Trophoblast cell (in vitro differentiated cells and primary cell): ENCODE results near the gene SIK2.

Experiments used
- DNase-seq, 2 donors: peaks; one replicate each; pipeline ENCODE4 v3.0.0-alpha.2; 2016
- H2AFZ ChIP-seq: 2 replicates; pipeline ENCODE4 v1.6.1; 2013; ENCODE audit warnings: low read length, moderate library complexity, mild to moderate bottlenecking; ENCODE audit not compliant: insufficient read depth, poor library complexity
- H2AK5ac ChIP-seq: 2 replicates; pipeline ENCODE4 v1.6.1; 2013; ENCODE audit warnings: mild to moderate bottlenecking, low read length
- H2BK120ac ChIP-seq: 2 replicates; pipeline ENCODE4 v1.6.1; 2013; ENCODE audit warnings: low read length, mild to moderate bottlenecking, moderate library complexity; ENCODE audit not compliant: insufficient read depth, poor library complexity
- H2BK12ac ChIP-seq: 2 replicates; pipeline ENCODE4 v1.6.1; 2013; ENCODE audit warnings: mild to moderate bottlenecking, low read length, moderate library complexity
- H2BK5ac ChIP-seq: 2 replicates; pipeline ENCODE4 v1.6.1; 2013; ENCODE audit warnings: low read length, low read depth, moderate library complexity, mild to moderate bottlenecking; ENCODE audit not compliant: poor library complexity
- H3K14ac ChIP-seq: 2 replicates; pipeline ENCODE4 v1.6.1; 2013; ENCODE audit warnings: mild to moderate bottlenecking, low read length
- H3K18ac ChIP-seq: 2 replicates; pipeline ENCODE4 v1.6.1; 2013; ENCODE audit warnings: mild to moderate bottlenecking, low read length
- H3K23ac ChIP-seq: 2 replicates; pipeline ENCODE4 v1.6.1; 2013; ENCODE audit warnings: low read length
- H3K27ac ChIP-seq: 2 replicates; pipeline ENCODE4 v1.5.1; 2013; ENCODE audit warnings: low read depth, mild to moderate bottlenecking, inconsistent platforms, low read length, moderate library complexity
- H3K27me3 ChIP-seq: 2 replicates; pipeline ENCODE4 v1.6.1; 2013; ENCODE audit warnings: inconsistent platforms, mild to moderate bottlenecking, low read length, moderate library complexity; ENCODE audit not compliant: insufficient read depth
- H3K36me3 ChIP-seq, 2 experiments: 1 replicate in 1 of 2; 2 replicates in 1 of 2; pipeline ENCODE4 v1.6.1; 2013; ENCODE audit warnings: low read length in 2 of 2, mild to moderate bottlenecking in 2 of 2, moderate library complexity in 1 of 2; ENCODE audit not compliant: insufficient read depth in 2 of 2, control insufficient read depth in 1 of 2
- H3K4ac ChIP-seq: 2 replicates; pipeline ENCODE4 v1.6.1; 2013; ENCODE audit warnings: low read depth, mild to moderate bottlenecking, low read length, moderate library complexity
- H3K4me1 ChIP-seq, 2 experiments: 1 replicate in 1 of 2; 2 replicates in 1 of 2; pipeline ENCODE4 v1.6.1; 2013; ENCODE audit warnings: low read length in 2 of 2, mild to moderate bottlenecking in 2 of 2, moderate library complexity in 1 of 2; ENCODE audit not compliant: insufficient read depth in 2 of 2, control insufficient read depth in 1 of 2
- H3K4me2 ChIP-seq: 2 replicates; pipeline ENCODE4 v1.6.1; 2013; ENCODE audit warnings: inconsistent platforms, mild to moderate bottlenecking, low read length, moderate library complexity
- H3K4me3 ChIP-seq: 2 replicates; pipeline ENCODE4 v1.5.1; 2013; ENCODE audit warnings: mild to moderate bottlenecking, low read depth, low read length, inconsistent platforms
- H3K79me1 ChIP-seq: one replicate; pipeline ENCODE4 v1.6.1; 2013; ENCODE audit warnings: low read length
- H3K79me2 ChIP-seq: 2 replicates; pipeline ENCODE4 v1.6.1; 2013; ENCODE audit warnings: low read length, mild to moderate bottlenecking; ENCODE audit not compliant: control insufficient read depth, insufficient read depth, poor library complexity
- H3K9ac ChIP-seq: 2 replicates; pipeline ENCODE4 v1.6.1; 2013; ENCODE audit warnings: mild to moderate bottlenecking, low read length
- H3K9me3 ChIP-seq: 2 replicates; pipeline ENCODE4 v1.6.1; 2013; ENCODE audit warnings: low read depth, mild to moderate bottlenecking, control low read depth, inconsistent platforms, low read length; ENCODE audit not compliant: insufficient read depth
- H4K12ac ChIP-seq: 2 replicates; pipeline ENCODE4 v1.6.1; 2013; ENCODE audit warnings: low read depth, mild to moderate bottlenecking, low read length, moderate library complexity
- H4K8ac ChIP-seq: 2 replicates; pipeline ENCODE4 v1.6.1; 2013; ENCODE audit warnings: low read depth, mild to moderate bottlenecking, low read length, moderate library complexity
- H4K91ac ChIP-seq: one replicate; pipeline ENCODE4 v1.6.1; 2013; ENCODE audit warnings: low read depth, mild to moderate bottlenecking, low read length, moderate library complexity
- WGBS: extraction: QIAGEN DNeasy Blood & Tissue Kit; methylation state at CpG from one replicate; pipeline ENCODE4 v1.1.7; 2013; ENCODE audit warnings: missing lambda C conversion rate; ENCODE audit not compliant: insufficient read length, insufficient coverage; ENCODE audit errors: extremely low coverage; 5-methylcytosine and 5-hydroxymethylcytosine counted together

SIK2 gene

GRCh38 chr11:111668980-111669379 is 66.7 kb downstream of the SIK2 start:
- H3K23ac ChIP-seq, result no peak overlapping the region
- no peak overlapping the region for H3K4ac ChIP-seq
- H2BK12ac ChIP-seq, result no peak overlapping the region
- WGBS, result no CpG with 5 or more reads among the region's 1 CpG
- DNase-seq, result no peak
- H3K9ac ChIP-seq, result no peak overlapping the region
- no peak overlapping the region for H3K27ac ChIP-seq
- no peaks in the 10 kb centered on the region for H3K9me3 ChIP-seq
- H4K8ac ChIP-seq, result no peak overlapping the region
- no peak overlapping the region for H2AK5ac ChIP-seq
- no peak overlapping the region for H2BK120ac ChIP-seq
- no peak overlapping the region for H3K4me3 ChIP-seq
- no peaks in the 10 kb centered on the region for H3K79me2 ChIP-seq
- H3K4me2 ChIP-seq, result no peak overlapping the region
- H2AFZ ChIP-seq, result no peak overlapping the region
- H4K91ac ChIP-seq, result no peak overlapping the region
- H2BK5ac ChIP-seq, result no peak overlapping the region
- H3K36me3 ChIP-seq, result peaks cover 10 to 14% of the 10 kb centered on the region in 2 experiments
- H3K4me1 ChIP-seq, result no peaks in the 10 kb centered on the region
- no peak overlapping the region for H3K18ac ChIP-seq
- H3K14ac ChIP-seq, result no peak overlapping the region
- no peaks in the 10 kb centered on the region for H3K79me1 ChIP-seq
- H4K12ac ChIP-seq, result no peak overlapping the region
- H3K27me3 ChIP-seq, result no peaks in the 10 kb centered on the region

GRCh38 chr11:111671383-111671782 is 69.1 kb downstream of the SIK2 start:
- H3K18ac ChIP-seq, result no peak overlapping the region
- no peaks in the 10 kb centered on the region for H3K79me2 ChIP-seq
- no peak overlapping the region for H3K4ac ChIP-seq
- no peaks in the 10 kb centered on the region for H3K9me3 ChIP-seq
- no peak overlapping the region for H3K9ac ChIP-seq
- no peak overlapping the region for H2BK120ac ChIP-seq
- H3K36me3 ChIP-seq, result peaks cover 10 to 14% of the 10 kb centered on the region in 2 experiments
- H3K4me2 ChIP-seq, result no peak overlapping the region
- no peak overlapping the region for H3K14ac ChIP-seq
- no peak overlapping the region for H3K23ac ChIP-seq
- no peak overlapping the region for H2AK5ac ChIP-seq
- H2AFZ ChIP-seq, result no peak overlapping the region
- DNase-seq, result no peak
- H4K12ac ChIP-seq, result no peak overlapping the region
- H3K27me3 ChIP-seq, result no peaks in the 10 kb centered on the region
- no peak overlapping the region for H4K8ac ChIP-seq
- H3K4me1 ChIP-seq, result no peaks in the 10 kb centered on the region
- H3K27ac ChIP-seq, result no peak overlapping the region
- H3K4me3 ChIP-seq, result no peak overlapping the region
- H4K91ac ChIP-seq, result no peak overlapping the region
- WGBS, result no CpG with 5 or more reads among the region's 1 CpG
- no peaks in the 10 kb centered on the region for H3K79me1 ChIP-seq
- no peak overlapping the region for H2BK5ac ChIP-seq
- H2BK12ac ChIP-seq, result no peak overlapping the region

- no peak overlapping the region for H3K14ac ChIP-seq
- no peak overlapping the region for H4K8ac ChIP-seq
- H3K4me3 ChIP-seq, result no peak overlapping the region
- no peaks in the 10 kb centered on the region for H3K27me3 ChIP-seq
- H3K4me1 ChIP-seq, result no peaks in the 10 kb centered on the region
- H3K18ac ChIP-seq, result no peak overlapping the region
- H2BK120ac ChIP-seq, result no peak overlapping the region
- no peak overlapping the region for H3K27ac ChIP-seq
- H3K9me3 ChIP-seq, result no peaks in the 10 kb centered on the region
- peaks cover 10 to 14% of the 10 kb centered on the region in 2 experiments for H3K36me3 ChIP-seq
- H2BK5ac ChIP-seq, result no peak overlapping the region
- no peak overlapping the region for H4K91ac ChIP-seq
- no peaks in the 10 kb centered on the region for H3K79me1 ChIP-seq
- no peak overlapping the region for H3K4me2 ChIP-seq
- H2AK5ac ChIP-seq, result no peak overlapping the region
- H2AFZ ChIP-seq, result no peak overlapping the region
- no peak overlapping the region for H3K9ac ChIP-seq
- no peak overlapping the region for H4K12ac ChIP-seq
- no peak overlapping the region for H3K23ac ChIP-seq
- no peak overlapping the region for H2BK12ac ChIP-seq
- H3K4ac ChIP-seq, result no peak overlapping the region
- DNase-seq, result no peak
- H3K79me2 ChIP-seq, result no peaks in the 10 kb centered on the region
- no CpG with 5 or more reads among the region's 1 CpG for WGBS
Observed at GRCh38 chr11:111672949-111673348, 70.7 kb downstream of the SIK2 start.

GRCh38 chr11:111674941-111675340 is 72.7 kb downstream of the SIK2 start:
- no peak overlapping the region for H2AK5ac ChIP-seq
- H3K36me3 ChIP-seq, result peaks cover 10 to 14% of the 10 kb centered on the region in 2 experiments
- DNase-seq, result no peak
- no peak overlapping the region for H3K18ac ChIP-seq
- H2BK12ac ChIP-seq, result no peak overlapping the region
- no peaks in the 10 kb centered on the region for H3K79me1 ChIP-seq
- no peak overlapping the region for H4K12ac ChIP-seq
- H4K8ac ChIP-seq, result no peak overlapping the region
- H3K9ac ChIP-seq, result no peak overlapping the region
- H3K9me3 ChIP-seq, result no peaks in the 10 kb centered on the region
- H3K4me1 ChIP-seq, result no peaks in the 10 kb centered on the region
- H3K4ac ChIP-seq, result no peak overlapping the region
- no peaks in the 10 kb centered on the region for H3K79me2 ChIP-seq
- WGBS, result no CpG with 5 or more reads among the region's 1 CpG
- no peak overlapping the region for H3K23ac ChIP-seq
- no peak overlapping the region for H3K4me3 ChIP-seq
- H3K14ac ChIP-seq, result no peak overlapping the region
- no peak overlapping the region for H4K91ac ChIP-seq
- no peak overlapping the region for H2BK120ac ChIP-seq
- H2BK5ac ChIP-seq, result no peak overlapping the region
- no peaks in the 10 kb centered on the region for H3K27me3 ChIP-seq
- no peak overlapping the region for H2AFZ ChIP-seq
- no peak overlapping the region for H3K4me2 ChIP-seq
- H3K27ac ChIP-seq, result no peak overlapping the region
